Inferior parietal cortex (tissue), 1 donor: ENCODE results near the gene INKA1.
A peak's percentile ranks its signal among the peaks of the same experiment; 100 is the strongest.
"Not testable (repeated sequence)": the region's sequence is repeated elsewhere in the genome, so short reads cannot be mapped to it uniquely, and the experiment has no call there.

Source experiments
- DNase-seq: peaks from one replicate; pipeline ENCODE4 v3.0.0-alpha.2; 2016; ENCODE audit errors: extremely low spot score

INKA1 gene

GRCh38 chr3:49802719-49803464 lies at the start of gene INKA1:
TSS of gene INKA1 (plus strand) at chr3:49803261. CDS start at chr3:49803393, 132 bp downstream.
- peak; percentile 90 for DNase-seq

- no peak for DNase-seq
These were observed 48.5 kb upstream of the INKA1 start for GRCh38 chr3:49754536-49754935.

GRCh38 chr3:49756036-49756435 lies 47.0 kb upstream of the INKA1 start:
- DNase-seq: no peak

- no peak for DNase-seq
These were observed 45.9 kb upstream of the INKA1 start for GRCh38 chr3:49757197-49757596.

- DNase-seq: no peak
These were observed 43.8 kb upstream of the INKA1 start for GRCh38 chr3:49759226-49759625.

- no peak for DNase-seq
These were observed 41.4 kb upstream of the INKA1 start for GRCh38 chr3:49761661-49762060.

GRCh38 chr3:49763981-49764380 lies 39.1 kb upstream of the INKA1 start:
- DNase-seq: no peak

- no peak for DNase-seq
These were observed 33.7 kb upstream of the INKA1 start for GRCh38 chr3:49769286-49769915.

GRCh38 chr3:49769926-49770325 lies 33.1 kb upstream of the INKA1 start:
- no peak for DNase-seq

- DNase-seq: no peak
These were observed 31.6 kb upstream of the INKA1 start for GRCh38 chr3:49771340-49771938.

- no peak for DNase-seq
These were observed 30.4 kb upstream of the INKA1 start for GRCh38 chr3:49772703-49773102.

GRCh38 chr3:49775538-49775937 lies 27.5 kb upstream of the INKA1 start:
- peak; percentile 58 for DNase-seq

GRCh38 chr3:49776101-49776500 lies 27.0 kb upstream of the INKA1 start:
- DNase-seq: not testable (repeated sequence)

GRCh38 chr3:49779358-49780079 lies 23.5 kb upstream of the INKA1 start:
- DNase-seq: no peak

GRCh38 chr3:49780080-49780974 lies 22.7 kb upstream of the INKA1 start:
- DNase-seq: no peak

- DNase-seq: not testable (repeated sequence)
These were observed 22.1 kb upstream of the INKA1 start for GRCh38 chr3:49780975-49781365.

- no peak for DNase-seq
These were observed 21.5 kb upstream of the INKA1 start for GRCh38 chr3:49781415-49782199.

GRCh38 chr3:49782277-49782676 lies 20.8 kb upstream of the INKA1 start:
- not testable (repeated sequence) for DNase-seq

GRCh38 chr3:49785565-49786356 lies 17.3 kb upstream of the INKA1 start:
- DNase-seq: no peak
